ENCODE data around the gene NAT8L. TPM values are rescaled to one million over a fixed set of nuclear protein-coding genes. Genes with fewer than 3 reads are reported as not detected.

The NAT8L gene
- total RNA-seq, 1 donor from 2014 or later = 1.6 TPM

DNA sequence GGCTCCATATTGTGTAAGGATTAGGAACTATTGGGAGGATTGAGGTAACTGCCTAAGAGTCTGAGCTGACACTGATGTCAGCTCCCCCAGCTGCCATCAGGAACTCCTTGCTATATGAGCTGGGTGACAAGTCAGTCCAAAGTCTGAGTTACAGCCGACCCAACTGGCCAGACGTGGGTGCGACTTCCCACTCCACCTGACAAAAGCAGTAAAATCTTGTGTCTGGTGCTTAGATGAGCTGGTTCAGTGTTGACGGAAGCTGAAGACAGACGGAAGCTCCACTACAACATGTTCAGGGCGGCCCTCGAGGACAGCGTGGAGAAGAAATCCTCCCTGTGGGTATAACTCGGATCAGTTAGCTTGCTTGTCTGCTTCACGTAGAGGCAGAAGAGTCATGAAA lies 22.8 kb upstream of the NAT8L start:
- no peaks in the 10 kb centered on the region for H3K9me3 ChIP-seq (ENCODE audit: insufficient read depth, low read depth, low read length)
- H2AFZ ChIP-seq (ENCODE audit: low read depth, low read length) = no peak overlapping the region
- H4K20me1 ChIP-seq (ENCODE audit: insufficient read depth, low read length) = no peaks in the 10 kb centered on the region
- Mint-ChIP-seq H3K9me3 (ENCODE audit: unreplicated experiment) (peaks cover 7% of the 10 kb centered on the region), H3K27ac (ENCODE audit: unreplicated experiment) (no peak overlapping the region), H3K4me3 (ENCODE audit: unreplicated experiment) (no peak overlapping the region), H3K36me3 (ENCODE audit: low read depth, unreplicated experiment) (peaks cover 11% of the 10 kb centered on the region), H3K27me3 (ENCODE audit: low read depth, unreplicated experiment) (peaks cover 60% of the 10 kb centered on the region), H3K4me1 (ENCODE audit: low read depth, unreplicated experiment) (no peaks in the 10 kb centered on the region)
- no peak for TF ChIP-seq CTCF (IDR thresholded peaks at IDR 0.05; ENCODE audit: insufficient read depth, low read depth, low read length)
- no peak for TF ChIP-seq EZH2 (IDR thresholded peaks at IDR 0.05; ENCODE audit: insufficient read depth, low read length)
- FAIRE-seq = no peak
- no peak overlapping the region for H3K27ac ChIP-seq (ENCODE audit: low read depth, low read length)
- H3K36me3 ChIP-seq (ENCODE audit: insufficient read depth, low read length) = no peaks in the 10 kb centered on the region
- H3K4me3 ChIP-seq (ENCODE audit: insufficient read depth, low read depth, low read length) = no peak overlapping the region
- H3K79me2 ChIP-seq (ENCODE audit: insufficient read depth, low read length) = no peaks in the 10 kb centered on the region
- H3K27me3 ChIP-seq (ENCODE audit: insufficient read depth, low read length) = peaks cover 23% of the 10 kb centered on the region
- no peak overlapping the region for H3K4me2 ChIP-seq (ENCODE audit: low read length)
- H3K4me1 ChIP-seq (ENCODE audit: insufficient read depth, low read length) = peaks cover 3% of the 10 kb centered on the region
- no peak overlapping the region for H3K9ac ChIP-seq (ENCODE audit: low read length)
- DNase-seq (ENCODE audit: low read depth) = no peak

GRCh38 chr4:2036866-2037265 lies 22.3 kb upstream of the NAT8L start:
- peaks cover 27% of the 10 kb centered on the region for H3K27me3 ChIP-seq (ENCODE audit: insufficient read depth, low read length)
- no peak overlapping the region for H3K4me3 Mint-ChIP-seq (ENCODE audit: unreplicated experiment)
- no peaks in the 10 kb centered on the region for H3K36me3 ChIP-seq (ENCODE audit: insufficient read depth, low read length)
- peaks cover 11% of the 10 kb centered on the region for H3K36me3 Mint-ChIP-seq (ENCODE audit: low read depth, unreplicated experiment)
- H3K4me3 ChIP-seq (ENCODE audit: insufficient read depth, low read depth, low read length) = no peak overlapping the region
- H3K79me2 ChIP-seq (ENCODE audit: insufficient read depth, low read length) = no peaks in the 10 kb centered on the region
- no peak overlapping the region for H3K27ac Mint-ChIP-seq (ENCODE audit: unreplicated experiment)
- H3K9ac ChIP-seq (ENCODE audit: low read length) = no peak overlapping the region
- DNase-seq (ENCODE audit: low read depth) (no peak), FAIRE-seq (no peak)
- H3K9me3 ChIP-seq (ENCODE audit: insufficient read depth, low read depth, low read length) = no peaks in the 10 kb centered on the region
- no peaks in the 10 kb centered on the region for H4K20me1 ChIP-seq (ENCODE audit: insufficient read depth, low read length)
- H3K27ac ChIP-seq (ENCODE audit: low read depth, low read length) = no peak overlapping the region
- H2AFZ ChIP-seq (ENCODE audit: low read depth, low read length) = no peak overlapping the region
- no peak overlapping the region for H3K4me2 ChIP-seq (ENCODE audit: low read length)
- H3K9me3 Mint-ChIP-seq (ENCODE audit: unreplicated experiment) = peaks cover 7% of the 10 kb centered on the region
- TF ChIP-seq EZH2 (IDR thresholded peaks at IDR 0.05; ENCODE audit: insufficient read depth, low read length) (no peak), CTCF (IDR thresholded peaks at IDR 0.05; ENCODE audit: insufficient read depth, low read depth, low read length) (no peak)
- no peaks in the 10 kb centered on the region for H3K4me1 Mint-ChIP-seq (ENCODE audit: low read depth, unreplicated experiment)
- peaks cover 59% of the 10 kb centered on the region for H3K27me3 Mint-ChIP-seq (ENCODE audit: low read depth, unreplicated experiment)
- peaks cover 7% of the 10 kb centered on the region for H3K4me1 ChIP-seq (ENCODE audit: insufficient read depth, low read length)

DNA sequence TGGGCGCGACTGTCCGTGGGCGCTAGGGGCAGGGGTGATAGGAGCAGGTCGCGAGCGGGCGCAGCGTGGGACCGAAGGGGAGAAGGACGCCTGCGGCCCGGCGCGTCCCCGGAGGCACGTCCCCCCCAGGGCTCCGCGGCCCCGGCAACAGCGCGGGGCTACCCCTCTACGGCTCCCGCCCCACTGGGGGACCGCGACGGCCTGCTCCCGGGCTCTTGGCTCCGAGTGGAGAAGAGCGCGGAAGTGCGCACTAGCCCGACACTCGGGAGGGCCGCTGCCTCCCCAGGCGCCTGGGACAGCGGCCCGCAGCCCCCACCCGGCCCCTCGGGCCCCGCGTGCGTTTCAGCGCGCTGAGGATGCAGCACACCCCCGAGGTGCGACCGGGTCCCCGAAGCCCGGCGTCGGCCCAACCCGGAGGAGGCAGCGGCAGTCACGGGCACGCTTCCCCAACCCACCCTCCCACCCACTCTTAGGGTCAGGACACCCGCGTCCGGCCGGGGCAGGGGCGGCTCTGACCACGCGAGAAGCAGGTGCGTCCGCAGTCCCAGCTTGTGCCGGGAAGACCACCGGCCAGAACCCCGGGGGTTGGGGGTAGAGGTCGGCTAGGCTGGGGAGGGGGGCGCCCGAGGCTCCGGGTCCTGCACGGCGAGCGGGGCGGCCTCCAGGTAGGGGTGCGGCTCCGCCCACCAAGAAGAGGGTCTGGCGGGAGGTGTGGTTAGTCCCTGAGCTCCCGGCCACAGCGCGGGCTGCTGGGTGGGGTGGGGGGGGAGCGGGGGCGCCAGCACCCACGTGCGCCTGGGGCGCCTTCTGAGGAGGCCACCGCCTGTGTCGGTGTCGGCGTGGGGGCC lies 18.5 kb upstream of the NAT8L start:
- peak overlapping the region; percentile 71 for H3K4me3 Mint-ChIP-seq (ENCODE audit: unreplicated experiment)
- no peaks in the 10 kb centered on the region for H3K4me1 Mint-ChIP-seq (ENCODE audit: low read depth, unreplicated experiment)
- Histone ChIP-seq H3K4me1 (ENCODE audit: insufficient read depth, low read length) (peaks cover 7% of the 10 kb centered on the region), H3K27ac (ENCODE audit: low read depth, low read length) (no peak overlapping the region), H3K9ac (ENCODE audit: low read length) (no peak overlapping the region), H2AFZ (ENCODE audit: low read depth, low read length) (peak overlapping the region; percentile 87), H3K79me2 (ENCODE audit: insufficient read depth, low read length) (no peaks in the 10 kb centered on the region), H3K9me3 (ENCODE audit: insufficient read depth, low read depth, low read length) (no peaks in the 10 kb centered on the region), H4K20me1 (ENCODE audit: insufficient read depth, low read length) (peaks cover 12% of the 10 kb centered on the region), H3K4me3 (ENCODE audit: insufficient read depth, low read depth, low read length) (no peak overlapping the region), H3K36me3 (ENCODE audit: insufficient read depth, low read length) (no peaks in the 10 kb centered on the region), H3K4me2 (ENCODE audit: low read length) (peak overlapping the region; percentile 93), H3K27me3 (ENCODE audit: insufficient read depth, low read length) (peaks cover 16% of the 10 kb centered on the region)
- H3K36me3 Mint-ChIP-seq (ENCODE audit: low read depth, unreplicated experiment) = peaks cover 11% of the 10 kb centered on the region
- FAIRE-seq (no peak), DNase-seq (ENCODE audit: low read depth) (no peak)
- H3K9me3 Mint-ChIP-seq (ENCODE audit: unreplicated experiment) = peaks cover 3% of the 10 kb centered on the region
- peaks cover 31% of the 10 kb centered on the region for H3K27me3 Mint-ChIP-seq (ENCODE audit: low read depth, unreplicated experiment)
- H3K27ac Mint-ChIP-seq (ENCODE audit: unreplicated experiment) = no peak overlapping the region
- TF ChIP-seq EZH2 (IDR thresholded peaks at IDR 0.05; ENCODE audit: insufficient read depth, low read length) (no peak), CTCF (IDR thresholded peaks at IDR 0.05; ENCODE audit: insufficient read depth, low read depth, low read length) (no peak)

Data from astrocyte (in vitro differentiated cells and primary cell).